ENCODE data around the gene HCN4. TPM values are rescaled to one million over a fixed set of nuclear protein-coding genes. Genes with fewer than 3 reads are reported as not detected.

Gene HCN4
- total RNA-seq, 1 donor: not detected

- no peaks in the 10 kb centered on the region for H3K4me1 ChIP-seq (ENCODE audit: insufficient read depth, low read length)
- peaks cover 11% of the 10 kb centered on the region for H3K27me3 ChIP-seq (ENCODE audit: insufficient read depth, low read length)
- TF ChIP-seq CTCF (IDR thresholded peaks at IDR 0.05; ENCODE audit: extremely low read depth, low read depth, low read length): no peak
- no peak overlapping the region for H3K4me3 ChIP-seq (ENCODE audit: insufficient read depth, low read length)
- no peaks in the 10 kb centered on the region for H3K79me2 ChIP-seq (ENCODE audit: insufficient read depth, low read length)
- H3K9me3 ChIP-seq (ENCODE audit: low read depth, low read length): no peaks in the 10 kb centered on the region
- H3K36me3 ChIP-seq (ENCODE audit: insufficient read depth, low read length): no peaks in the 10 kb centered on the region
- H2AFZ ChIP-seq (ENCODE audit: low read length): no peak overlapping the region
- no peak overlapping the region for H3K27ac ChIP-seq (ENCODE audit: low read depth, low read length)
- DNase-seq (ENCODE audit: insufficient read length, low spot score, missing footprints): peak; percentile 47
- no peak overlapping the region for H3K4me2 ChIP-seq (ENCODE audit: insufficient read depth, low read length)
- no peaks in the 10 kb centered on the region for H4K20me1 ChIP-seq (ENCODE audit: insufficient read depth, low read length)
Measured at GRCh38 chr15:73321496-73322450, 47.0 kb downstream of the HCN4 start.

- Histone ChIP-seq H3K4me3 (ENCODE audit: insufficient read depth, low read length) (no peak overlapping the region), H3K9me3 (ENCODE audit: low read depth, low read length) (no peaks in the 10 kb centered on the region), H3K36me3 (ENCODE audit: insufficient read depth, low read length) (no peaks in the 10 kb centered on the region), H3K27me3 (ENCODE audit: insufficient read depth, low read length) (peaks cover 9% of the 10 kb centered on the region), H2AFZ (ENCODE audit: low read length) (no peak overlapping the region), H3K27ac (ENCODE audit: low read depth, low read length) (no peak overlapping the region), H3K4me1 (ENCODE audit: insufficient read depth, low read length) (no peaks in the 10 kb centered on the region), H3K4me2 (ENCODE audit: insufficient read depth, low read length) (no peak overlapping the region), H4K20me1 (ENCODE audit: insufficient read depth, low read length) (no peaks in the 10 kb centered on the region), H3K79me2 (ENCODE audit: insufficient read depth, low read length) (no peaks in the 10 kb centered on the region)
- no peak for TF ChIP-seq CTCF (IDR thresholded peaks at IDR 0.05; ENCODE audit: extremely low read depth, low read depth, low read length)
- DNase-seq (ENCODE audit: insufficient read length, low spot score, missing footprints): peak; percentile 62
Measured at GRCh38 chr15:73320619-73321180, 48.1 kb downstream of the HCN4 start.

DNA sequence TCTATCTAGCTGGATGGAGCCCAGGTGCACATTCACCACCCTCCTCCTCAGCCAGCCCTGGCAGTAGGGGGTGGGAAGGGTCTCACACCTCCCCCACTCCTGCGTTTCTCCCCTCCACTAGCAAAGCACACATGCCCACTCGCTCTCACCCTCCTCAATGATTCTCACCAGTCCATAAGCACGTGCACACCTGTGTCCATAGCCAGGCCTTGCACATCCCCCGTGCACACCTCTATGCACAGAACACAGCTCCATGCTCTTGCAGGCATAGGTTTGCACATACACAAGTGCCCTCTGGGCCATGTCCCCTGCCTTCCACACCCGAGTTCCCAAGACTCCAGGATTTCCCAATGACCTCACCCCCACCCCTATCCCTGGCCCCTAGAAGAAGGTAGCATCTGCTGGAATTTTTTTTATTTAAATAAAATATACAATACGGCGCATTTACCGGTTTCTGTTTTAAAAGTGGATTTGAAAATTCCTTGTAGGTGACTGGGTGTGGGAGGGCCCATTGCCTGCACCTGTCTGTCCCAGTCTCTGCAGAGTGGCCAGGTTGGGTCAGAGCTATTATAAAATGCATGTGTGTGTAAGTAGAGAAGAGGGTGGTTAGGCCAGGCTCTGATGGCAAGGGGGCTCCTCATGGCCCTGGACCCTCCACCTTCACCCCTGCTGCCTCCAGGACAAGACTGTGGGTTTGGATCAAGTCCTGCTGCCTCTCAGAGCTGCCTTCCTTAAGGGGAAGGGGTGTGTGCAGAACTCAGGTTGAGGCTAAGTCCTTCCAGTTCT lies 49.1 kb downstream of the HCN4 start:
- H3K79me2 ChIP-seq (ENCODE audit: insufficient read depth, low read length): no peaks in the 10 kb centered on the region
- H3K27ac ChIP-seq (ENCODE audit: low read depth, low read length): no peak overlapping the region
- H3K4me2 ChIP-seq (ENCODE audit: insufficient read depth, low read length): no peak overlapping the region
- H3K4me1 ChIP-seq (ENCODE audit: insufficient read depth, low read length): no peaks in the 10 kb centered on the region
- H3K9me3 ChIP-seq (ENCODE audit: low read depth, low read length): no peaks in the 10 kb centered on the region
- H2AFZ ChIP-seq (ENCODE audit: low read length): no peak overlapping the region
- H3K36me3 ChIP-seq (ENCODE audit: insufficient read depth, low read length): no peaks in the 10 kb centered on the region
- TF ChIP-seq CTCF (IDR thresholded peaks at IDR 0.05; ENCODE audit: extremely low read depth, low read depth, low read length): no peak
- no peak overlapping the region for H3K4me3 ChIP-seq (ENCODE audit: insufficient read depth, low read length)
- no peaks in the 10 kb centered on the region for H4K20me1 ChIP-seq (ENCODE audit: insufficient read depth, low read length)
- peaks cover 9% of the 10 kb centered on the region for H3K27me3 ChIP-seq (ENCODE audit: insufficient read depth, low read length)
- DNase-seq (ENCODE audit: insufficient read length, low spot score, missing footprints): peak; percentile 60

Data from osteoblast (primary cell).